Type B pancreatic cell (in vitro differentiated cells): ENCODE measurements around the gene TMEM108. TPM values are rescaled to one million over a fixed set of nuclear protein-coding genes. Genes with fewer than 3 reads are reported as not detected.

ENCODE experiments used
- DNase-seq: peaks from one replicate; pipeline ENCODE4 v3.0.0; 2021; ENCODE audit warnings: mixed read lengths; ENCODE audit not compliant: unreplicated experiment; ENCODE audit errors: extremely low spot score
- H3K27ac Mint-ChIP-seq: 2 replicates; pipeline ENCODE4 v1.8.0; 2021; ENCODE audit warnings: mild to moderate bottlenecking, mixed read lengths
- H3K27me3 Mint-ChIP-seq: 2 replicates; pipeline ENCODE4 v1.8.0; 2021; ENCODE audit warnings: mixed read lengths
- H3K36me3 Mint-ChIP-seq: 2 replicates; pipeline ENCODE4 v1.8.0; 2021; ENCODE audit warnings: mixed read lengths
- H3K4me1 Mint-ChIP-seq: one replicate; pipeline ENCODE4 v1.8.0; 2021; ENCODE audit warnings: mixed read lengths; ENCODE audit not compliant: unreplicated experiment
- H3K4me3 Mint-ChIP-seq: 2 replicates; pipeline ENCODE4 v1.8.0; 2021; ENCODE audit warnings: mild to moderate bottlenecking, mixed read lengths
- H3K9me3 Mint-ChIP-seq: 2 replicates; pipeline ENCODE4 v1.8.0; 2021; ENCODE audit warnings: mixed read lengths
- total RNA-seq: library from RNA; stranded (reverse); gene quantifications from 2 replicates; pipeline ENCODE4 v1.2.1, GENCODE V29; 2021; ENCODE audit warnings: low replicate concordance
- TF ChIP-seq, protein P1 (sequence below): fragments of 200-600 bp; sonication (generic); conservative IDR thresholded peaks from 2 replicates; pipeline ENCODE4 v1.5.0; 2021; ENCODE audit warnings: antibody characterized with exemption, mild to moderate bottlenecking

TMEM108 gene
- total RNA-seq, 1 donor from 2014 or later = 7.4 TPM

DNA sequence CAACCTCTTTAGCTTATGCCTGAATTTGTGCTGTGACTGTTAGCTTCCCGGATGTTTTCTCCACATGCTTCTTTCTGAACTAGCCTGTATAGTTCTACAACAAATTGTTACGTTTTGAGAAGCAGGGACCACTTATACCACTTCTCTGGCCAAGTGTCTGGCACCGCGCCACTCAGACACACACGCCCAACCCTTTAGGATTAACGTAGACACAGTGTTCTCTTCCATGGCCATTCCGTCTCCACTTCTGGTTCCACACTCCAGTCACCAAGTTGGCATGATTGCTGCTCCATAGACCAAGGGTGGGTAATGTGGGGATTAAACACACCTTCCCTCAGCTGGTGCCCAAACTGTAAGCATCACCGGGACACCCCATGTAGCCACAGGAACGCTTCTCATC is 755 bp upstream of the TMEM108 start:
- peak overlapping the region; percentile 31 for H3K27ac Mint-ChIP-seq
- no peaks in the 10 kb centered on the region for H3K36me3 Mint-ChIP-seq
- no peaks in the 10 kb centered on the region for H3K9me3 Mint-ChIP-seq
- TF ChIP-seq, protein P1, sequence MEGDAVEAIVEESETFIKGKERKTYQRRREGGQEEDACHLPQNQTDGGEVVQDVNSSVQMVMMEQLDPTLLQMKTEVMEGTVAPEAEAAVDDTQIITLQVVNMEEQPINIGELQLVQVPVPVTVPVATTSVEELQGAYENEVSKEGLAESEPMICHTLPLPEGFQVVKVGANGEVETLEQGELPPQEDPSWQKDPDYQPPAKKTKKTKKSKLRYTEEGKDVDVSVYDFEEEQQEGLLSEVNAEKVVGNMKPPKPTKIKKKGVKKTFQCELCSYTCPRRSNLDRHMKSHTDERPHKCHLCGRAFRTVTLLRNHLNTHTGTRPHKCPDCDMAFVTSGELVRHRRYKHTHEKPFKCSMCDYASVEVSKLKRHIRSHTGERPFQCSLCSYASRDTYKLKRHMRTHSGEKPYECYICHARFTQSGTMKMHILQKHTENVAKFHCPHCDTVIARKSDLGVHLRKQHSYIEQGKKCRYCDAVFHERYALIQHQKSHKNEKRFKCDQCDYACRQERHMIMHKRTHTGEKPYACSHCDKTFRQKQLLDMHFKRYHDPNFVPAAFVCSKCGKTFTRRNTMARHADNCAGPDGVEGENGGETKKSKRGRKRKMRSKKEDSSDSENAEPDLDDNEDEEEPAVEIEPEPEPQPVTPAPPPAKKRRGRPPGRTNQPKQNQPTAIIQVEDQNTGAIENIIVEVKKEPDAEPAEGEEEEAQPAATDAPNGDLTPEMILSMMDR = no peak
- H3K4me1 Mint-ChIP-seq = peaks cover 16% of the 10 kb centered on the region
- peaks cover 61% of the 10 kb centered on the region for H3K27me3 Mint-ChIP-seq
- no peak for DNase-seq
- peak overlapping the region; percentile 88 for H3K4me3 Mint-ChIP-seq

DNA sequence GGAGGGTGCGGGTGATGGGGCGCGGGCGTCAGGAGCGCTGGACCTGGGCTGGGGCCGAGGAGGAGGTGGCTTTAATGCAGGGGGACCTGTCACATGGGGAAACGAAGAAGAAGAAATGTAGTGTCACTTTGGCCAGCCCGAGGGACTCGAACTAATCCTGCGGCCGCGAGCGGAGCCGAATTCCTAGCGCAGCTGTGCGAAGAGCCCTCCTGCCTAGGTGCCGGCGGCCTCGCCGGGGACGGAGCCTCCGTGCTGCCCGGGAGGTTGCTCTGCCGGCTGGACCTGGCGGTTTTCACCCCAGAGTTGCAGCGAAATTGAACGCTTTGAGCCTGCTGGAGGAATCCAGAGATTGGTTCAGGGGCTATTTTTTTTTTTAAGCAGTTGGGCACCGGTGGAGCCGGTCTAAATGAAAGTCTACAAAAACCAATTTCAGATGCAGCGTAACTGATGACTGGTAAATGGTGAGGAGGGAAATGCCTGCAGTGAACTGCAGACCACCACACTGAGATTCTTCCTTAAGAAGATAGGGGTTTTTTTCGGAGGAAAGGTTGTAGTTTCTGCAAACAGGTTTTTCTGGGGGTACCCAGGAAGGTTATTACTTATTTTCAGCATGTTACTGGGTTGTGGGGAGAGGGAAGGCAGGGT is 662 bp downstream of the TMEM108 start:
- Mint-ChIP-seq H3K27ac (no peak overlapping the region), H3K9me3 (no peaks in the 10 kb centered on the region), H3K4me3 (peak overlapping the region; percentile 79), H3K36me3 (no peaks in the 10 kb centered on the region), H3K27me3 (peaks cover 55% of the 10 kb centered on the region), H3K4me1 (peaks cover 16% of the 10 kb centered on the region)
- TF ChIP-seq, protein P1 = no peak
- DNase-seq = no peak

DNA sequence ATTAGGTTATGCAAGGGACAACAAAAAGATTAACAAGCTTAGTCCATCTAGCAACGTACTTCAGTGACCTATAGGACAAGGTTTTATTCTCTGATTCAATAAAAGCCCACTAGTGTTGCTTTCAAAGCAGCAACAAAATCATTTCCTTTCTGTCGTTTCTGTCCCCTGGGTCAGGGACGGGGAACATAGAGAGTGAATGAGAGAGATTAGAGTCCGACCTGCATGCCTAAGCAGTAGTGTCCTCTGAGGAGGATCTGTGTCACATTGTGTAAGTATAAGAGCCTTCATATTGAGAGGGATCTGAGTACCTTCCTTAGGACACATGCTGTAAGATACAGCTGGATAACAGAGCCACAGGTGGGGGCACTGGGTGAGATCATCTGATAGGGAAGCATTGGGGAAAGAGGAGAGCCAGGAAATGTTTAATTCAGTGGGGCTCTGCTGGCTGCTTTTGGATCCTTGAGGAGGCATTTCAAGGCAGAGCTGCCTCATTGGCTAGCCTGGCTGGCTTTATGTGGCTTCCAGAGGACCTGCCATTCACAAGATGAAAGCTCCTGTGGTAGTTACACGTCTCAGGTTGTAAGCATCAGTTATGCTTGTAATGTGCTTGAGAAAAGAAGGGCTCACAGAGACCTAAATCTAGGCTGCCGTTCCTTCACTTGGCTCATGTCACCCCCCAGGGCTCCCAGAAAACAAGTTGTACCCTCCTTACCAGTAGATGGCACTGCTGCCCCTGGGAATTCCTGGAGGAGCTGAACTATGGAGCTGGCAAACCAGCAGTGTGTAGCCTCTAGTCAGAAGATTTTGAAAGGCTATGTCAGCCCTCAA is 2.7 kb downstream of the TMEM108 start:
- peak overlapping the region; percentile 26 for H3K4me3 Mint-ChIP-seq
- TF ChIP-seq, protein P1 = peak; percentile 92

DNA sequence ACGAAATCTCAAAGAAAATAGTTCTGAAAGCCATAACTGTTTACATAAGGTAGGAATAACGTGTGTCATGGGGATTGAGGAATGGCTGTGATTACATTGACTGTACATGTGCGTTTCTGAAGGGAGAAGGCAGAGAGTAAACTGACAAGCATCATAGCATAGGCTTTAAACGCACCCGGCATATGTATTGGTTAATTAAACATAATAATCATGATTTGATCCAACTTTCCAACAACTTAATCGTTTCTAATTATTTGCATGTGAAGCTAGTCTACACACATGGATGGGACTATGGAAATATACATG is 3.3 kb downstream of the TMEM108 start:
- Mint-ChIP-seq H3K27ac (no peak overlapping the region), H3K36me3 (no peaks in the 10 kb centered on the region), H3K4me3 (peak overlapping the region; percentile 3), H3K4me1 (peaks cover 16% of the 10 kb centered on the region), H3K9me3 (no peaks in the 10 kb centered on the region), H3K27me3 (peaks cover 30% of the 10 kb centered on the region)
- DNase-seq = no peak
- TF ChIP-seq, protein P1 = no peak

More for the DNA sequence above, 2.7 kb downstream of the TMEM108 start:
- H3K4me1 Mint-ChIP-seq = peaks cover 16% of the 10 kb centered on the region
- H3K27me3 Mint-ChIP-seq = peaks cover 35% of the 10 kb centered on the region
- DNase-seq = peak; percentile 76
- H3K27ac Mint-ChIP-seq = no peak overlapping the region
- H3K9me3 Mint-ChIP-seq = no peaks in the 10 kb centered on the region
- no peaks in the 10 kb centered on the region for H3K36me3 Mint-ChIP-seq

DNA sequence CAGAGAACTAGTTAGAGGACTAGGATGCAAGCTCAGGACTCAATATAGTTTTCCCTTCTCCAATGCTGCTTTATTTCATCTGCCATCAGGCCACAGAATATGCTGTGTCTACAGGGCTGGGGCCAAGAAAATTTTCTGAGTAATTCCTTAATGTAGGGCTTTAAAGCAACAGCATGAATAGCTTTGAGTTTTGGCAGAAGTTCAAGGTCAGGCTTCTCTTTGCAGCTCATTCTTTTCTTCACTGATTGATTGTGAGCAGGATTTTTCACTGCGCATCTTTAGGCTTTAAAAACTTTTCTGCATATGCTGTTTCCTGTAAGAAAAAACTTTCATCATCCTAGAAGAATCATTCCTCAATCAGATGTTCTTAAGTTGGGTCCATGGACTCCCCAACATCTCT is 4.6 kb downstream of the TMEM108 start:
- H3K36me3 Mint-ChIP-seq = no peaks in the 10 kb centered on the region
- no peak overlapping the region for H3K27ac Mint-ChIP-seq
- H3K9me3 Mint-ChIP-seq = no peaks in the 10 kb centered on the region
- no peak overlapping the region for H3K4me3 Mint-ChIP-seq
- H3K4me1 Mint-ChIP-seq = peaks cover 12% of the 10 kb centered on the region
- DNase-seq = no peak
- peaks cover 19% of the 10 kb centered on the region for H3K27me3 Mint-ChIP-seq
- TF ChIP-seq, protein P1 = no peak
